Esophagus muscularis mucosa (tissue), 4 donors: ENCODE measurements around the gene ITPKA.

ENCODE experiments used
- CTCF ChIP-seq, 3 experiments: fragments of 200-600 bp in 2 of 3; fragments of 450-650 bp in 1 of 3; sonication (generic) in 2 of 3; IDR thresholded peaks; one replicate each; pipeline ENCODE4 v1.5.1; 2017 to 2019; ENCODE audit warnings: antibody characterized with exemption in 3 of 3, mild to moderate bottlenecking in 2 of 3, moderate library complexity in 1 of 3
- EP300 ChIP-seq: sonication (generic); formaldehyde crosslinking; IDR thresholded peaks from one replicate; pipeline ENCODE4 v1.6.1; 2017; ENCODE audit warnings: antibody characterized with exemption
- POLR2A ChIP-seq: fragments of 450-650 bp; IDR thresholded peaks from one replicate; pipeline ENCODE4 v1.6.1; 2017; ENCODE audit warnings: antibody characterized with exemption, moderate library complexity, mild to moderate bottlenecking, low read depth
- POLR2AphosphoS5 ChIP-seq, 2 donors: sonication (generic); formaldehyde crosslinking; IDR thresholded peaks; one replicate each; pipeline ENCODE4 v1.6.1; 2017; ENCODE audit warnings: antibody characterized with exemption in 2 of 2

GRCh38 chr15:41487802-41488201 is 5.9 kb upstream of the ITPKA start:
- TF ChIP-seq CTCF (IDR thresholded peaks at IDR 0.05) (no peak), POLR2A (no peak), POLR2AphosphoS5 (IDR thresholded peaks at IDR 0.05) (no peak), EP300 (no peak)
